HK-2 (cell line): Measurements from ENCODE around the gene ISOC2.
A peak's percentile ranks its signal among the peaks of the same experiment; 100 is the strongest.
"Not testable (repeated sequence)": the region's sequence is repeated elsewhere in the genome, so short reads cannot be mapped to it uniquely, and the experiment has no call there.

Experiments used
- DNase-seq: peaks from one replicate; pipeline ENCODE4 v3.0.0-alpha.2; 2018; ENCODE audit not compliant: unreplicated experiment

The ISOC2 gene, protein sequence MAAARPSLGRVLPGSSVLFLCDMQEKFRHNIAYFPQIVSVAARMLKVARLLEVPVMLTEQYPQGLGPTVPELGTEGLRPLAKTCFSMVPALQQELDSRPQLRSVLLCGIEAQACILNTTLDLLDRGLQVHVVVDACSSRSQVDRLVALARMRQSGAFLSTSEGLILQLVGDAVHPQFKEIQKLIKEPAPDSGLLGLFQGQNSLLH

GRCh38 chr19:55461259-55461973 is at the start of gene ISOC2:
ISOC2 (minus strand) TSS chr19:55461642; CDS start chr19:55456486, 5,156 bp downstream.
- DNase-seq: peak; percentile 100

- no peak for DNase-seq
Observed at GRCh38 chr19:55508120-55508519, 46.7 kb upstream of the ISOC2 start.

DNA sequence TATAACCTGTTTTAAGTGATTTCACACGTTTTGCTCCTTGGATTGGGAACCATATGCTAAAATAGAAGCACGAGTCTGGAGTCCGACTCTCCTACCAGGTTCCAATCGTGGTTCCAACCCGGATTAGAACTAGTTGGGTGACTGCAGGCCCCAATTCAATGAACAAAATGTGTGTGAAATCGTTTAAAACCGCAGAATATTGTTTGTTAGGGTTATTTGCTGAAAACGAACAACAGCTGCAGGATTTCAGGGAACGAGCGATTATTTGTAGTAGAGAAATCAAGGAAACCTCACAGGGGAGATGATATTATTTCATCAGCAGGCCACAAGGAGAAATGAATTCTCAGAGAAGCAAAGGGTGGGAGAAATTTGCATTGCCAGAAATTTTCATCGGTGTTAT is 43.5 kb upstream of the ISOC2 start:
- DNase-seq: no peak

- DNase-seq: no peak
Observed at GRCh38 chr19:55504252-55504603, 42.8 kb upstream of the ISOC2 start.

GRCh38 chr19:55503502-55504251 is 42.2 kb upstream of the ISOC2 start:
- peak; percentile 98 for DNase-seq

- no peak for DNase-seq
Observed at GRCh38 chr19:55503157-55503501, 41.7 kb upstream of the ISOC2 start.

GRCh38 chr19:55502197-55502952 is 40.9 kb upstream of the ISOC2 start:
- no peak for DNase-seq

DNA sequence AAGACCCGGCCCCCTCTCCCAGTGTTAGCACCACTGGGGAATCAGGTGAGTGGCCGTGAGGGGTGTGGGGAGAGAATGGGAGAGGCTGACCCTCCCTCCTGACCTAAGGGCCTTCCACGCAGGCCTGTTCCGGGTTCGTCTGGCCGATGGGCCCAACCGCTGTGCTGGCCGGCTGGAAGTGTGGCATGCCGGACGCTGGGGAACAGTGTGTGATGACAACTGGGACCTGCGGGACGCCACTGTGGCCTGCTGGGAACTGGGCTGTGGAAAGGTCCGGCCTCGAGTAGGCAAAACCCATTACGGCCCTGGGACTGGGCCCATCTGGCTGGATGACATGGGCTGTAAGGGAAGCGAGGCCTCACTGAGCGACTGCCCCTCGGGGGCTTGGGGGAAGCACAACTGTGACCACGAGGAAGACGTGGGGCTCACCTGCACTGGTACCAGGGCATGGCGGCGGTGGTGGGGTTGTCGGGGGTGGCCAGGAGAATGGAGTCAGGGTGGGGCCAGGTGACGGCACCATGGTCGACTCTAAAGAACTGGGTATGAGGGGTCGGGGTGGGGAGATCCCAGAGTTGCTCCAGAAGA is 39.0 kb upstream of the ISOC2 start:
- no peak for DNase-seq

DNA sequence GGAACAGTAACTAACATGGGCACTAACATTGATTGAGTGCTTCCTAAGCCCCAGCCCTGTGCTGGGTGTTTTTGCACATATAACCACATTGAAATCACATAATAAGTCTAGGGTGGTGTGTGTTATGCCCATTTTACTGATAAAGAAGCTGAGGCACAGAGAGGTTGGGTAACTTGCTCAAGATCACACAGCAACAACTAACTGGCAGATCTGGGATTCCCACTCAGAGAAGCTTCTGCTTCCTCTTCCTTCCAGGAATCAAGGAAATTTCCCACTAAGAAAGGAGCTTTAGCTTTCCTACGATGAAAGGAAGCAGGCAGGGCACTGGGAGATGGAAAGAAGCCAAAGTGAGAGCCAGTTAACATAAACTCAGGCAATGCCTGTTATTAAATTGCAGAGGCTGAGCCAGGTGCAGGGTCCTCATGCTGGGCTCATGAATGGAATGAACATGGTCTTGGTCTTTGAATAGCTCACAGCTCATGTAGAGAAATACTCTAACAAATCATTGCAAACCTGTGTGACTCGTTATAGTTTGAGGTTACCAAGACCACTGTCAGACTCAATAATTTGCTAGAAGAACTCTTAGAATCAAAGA is 36.9 kb upstream of the ISOC2 start:
- no peak for DNase-seq

- DNase-seq: no peak
Observed at GRCh38 chr19:55497763-55498162, 36.3 kb upstream of the ISOC2 start.

GRCh38 chr19:55496820-55497219 is 35.4 kb upstream of the ISOC2 start:
- not testable (repeated sequence) for DNase-seq

DNA sequence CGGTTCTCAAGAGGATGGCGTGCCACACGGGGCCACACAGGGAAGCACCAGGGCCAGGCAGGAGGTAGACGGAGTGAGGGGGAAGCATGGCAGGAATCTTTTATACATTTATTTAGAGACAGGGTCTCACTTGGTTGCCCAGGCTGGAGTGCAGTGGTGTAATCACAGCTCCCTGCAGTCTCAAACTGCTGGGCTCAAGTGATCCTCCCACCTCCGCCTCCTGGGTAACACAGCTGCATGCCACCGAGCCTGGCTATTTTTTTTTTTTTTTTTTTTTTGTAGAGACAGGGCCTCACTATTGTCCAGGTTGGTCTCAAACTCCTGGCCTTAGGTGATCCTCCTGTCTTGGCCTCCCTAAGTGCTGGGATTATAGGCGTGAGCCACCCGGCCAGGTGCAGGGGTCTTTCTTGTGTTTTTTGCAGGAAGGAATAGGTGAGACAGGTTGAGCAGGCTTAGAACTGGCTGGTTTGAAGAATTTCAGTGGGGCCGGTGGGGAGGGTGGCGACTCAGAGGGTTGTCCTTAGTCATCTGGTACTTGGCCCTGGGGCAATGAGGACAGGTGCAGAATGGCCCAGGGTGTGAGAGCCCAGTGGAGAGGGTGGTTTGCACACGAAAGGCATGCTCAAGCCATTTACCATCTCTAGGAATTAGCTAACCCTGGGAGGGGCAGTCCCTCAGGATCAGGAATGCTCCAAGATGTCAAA is 34.4 kb upstream of the ISOC2 start:
- no peak for DNase-seq

DNA sequence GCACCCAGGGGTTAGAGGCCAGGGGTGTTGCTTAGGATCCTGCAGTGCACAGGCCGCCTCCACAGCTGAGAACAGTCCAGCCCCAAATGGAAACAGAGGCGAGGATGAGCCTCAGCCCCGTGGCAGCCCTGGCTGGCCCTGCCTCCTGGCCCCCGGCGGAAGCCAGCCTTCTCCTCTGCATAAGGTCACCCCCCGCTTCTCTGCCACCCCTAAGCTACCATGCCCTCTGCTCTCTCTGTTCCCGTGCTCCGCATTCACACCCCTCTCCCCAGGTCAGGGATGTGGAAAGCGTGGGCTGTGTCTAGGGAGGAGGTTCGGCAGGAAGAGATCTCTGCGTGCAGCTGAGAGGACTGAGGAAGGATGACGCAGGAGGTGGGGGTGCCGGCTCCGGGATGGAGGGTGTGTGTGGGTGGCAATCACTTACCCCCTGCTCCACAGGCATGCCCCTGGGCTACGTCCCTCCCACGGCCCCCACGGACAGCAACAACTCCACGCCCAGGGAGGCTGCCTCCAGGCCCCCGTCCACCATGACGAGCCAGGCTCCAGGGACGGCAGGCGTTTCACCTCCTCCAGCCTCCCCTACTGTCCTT is 32.8 kb upstream of the ISOC2 start:
- no peak for DNase-seq

- DNase-seq: no peak
Observed at GRCh38 chr19:55493645-55494171, 32.3 kb upstream of the ISOC2 start.

GRCh38 chr19:55493052-55493644 is 31.7 kb upstream of the ISOC2 start:
- no peak for DNase-seq

DNA sequence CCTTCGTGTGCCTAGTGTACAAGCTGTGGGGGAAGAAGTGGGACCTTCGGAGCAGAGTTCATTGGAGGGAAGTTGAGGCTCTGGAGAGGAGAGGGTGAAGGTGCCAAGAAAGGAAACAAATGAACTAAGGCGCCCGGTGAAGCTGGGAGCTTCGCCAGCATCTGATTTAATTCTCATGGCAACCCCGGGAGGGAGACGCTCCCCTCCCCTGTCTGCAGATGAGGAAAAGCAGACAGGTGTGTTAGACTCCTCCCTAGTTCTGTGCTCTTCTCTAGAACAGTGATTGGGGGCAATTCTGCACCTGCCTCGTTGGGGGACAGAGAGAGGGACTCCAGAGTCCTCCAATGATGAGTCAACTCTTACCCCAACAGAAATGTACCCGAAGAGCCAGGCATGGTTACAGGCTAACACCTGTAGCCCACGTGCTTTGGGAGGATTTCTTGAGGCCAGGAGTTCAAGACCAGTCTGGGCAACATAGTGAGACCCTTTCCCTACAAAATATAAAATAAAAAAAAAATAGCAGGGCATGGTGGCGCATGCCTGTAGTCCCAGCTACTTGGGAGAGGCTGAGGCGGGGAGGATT is 31.0 kb upstream of the ISOC2 start:
- no peak for DNase-seq

GRCh38 chr19:55491546-55492360 is 30.3 kb upstream of the ISOC2 start:
- no peak for DNase-seq
